Measurements from ENCODE around the gene PARVA. TPM values are rescaled to one million over a fixed set of nuclear protein-coding genes. Genes with fewer than 3 reads are reported as not detected.

PARVA gene
- total RNA-seq, 1 donor from 2014 or later: 75.4 TPM

DNA sequence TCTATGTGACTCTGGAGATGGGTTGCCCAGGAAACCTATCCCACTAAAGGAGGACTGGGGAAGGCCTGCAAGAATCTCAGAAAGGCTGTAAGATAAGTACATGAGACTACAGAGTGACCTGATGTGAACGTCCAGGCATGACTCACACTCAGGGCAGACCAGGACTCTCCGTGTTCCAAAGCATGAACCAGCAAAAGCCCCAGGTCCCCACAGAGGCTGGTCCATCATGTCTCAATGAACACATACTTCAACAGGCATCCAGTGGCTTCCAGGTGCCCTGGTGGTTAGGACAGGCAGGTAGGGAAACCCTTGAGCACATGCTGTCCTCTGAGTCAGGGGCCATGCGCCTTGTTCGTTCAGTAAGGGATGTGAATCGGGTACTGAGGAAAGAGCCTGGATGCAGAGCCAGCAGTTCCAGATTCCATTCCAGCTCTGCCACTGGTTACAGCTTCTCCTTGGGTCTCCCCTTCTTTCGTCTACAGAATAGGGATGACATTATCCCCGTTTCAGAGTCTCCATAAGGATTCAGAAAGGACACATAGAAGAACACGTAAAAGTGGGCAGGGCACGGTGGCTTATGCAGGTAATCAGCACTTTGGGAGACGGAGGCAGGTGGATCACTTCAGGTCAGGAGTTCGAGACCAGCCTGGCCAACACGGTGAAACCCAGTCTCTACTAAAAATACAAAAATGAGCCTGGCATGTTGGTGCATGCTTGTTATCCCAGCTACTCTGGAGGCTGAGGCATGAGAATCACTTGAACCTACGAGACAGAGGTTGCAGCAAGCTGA is 167.8 kb downstream of the PARVA start:
- TF ChIP-seq, protein P1, sequence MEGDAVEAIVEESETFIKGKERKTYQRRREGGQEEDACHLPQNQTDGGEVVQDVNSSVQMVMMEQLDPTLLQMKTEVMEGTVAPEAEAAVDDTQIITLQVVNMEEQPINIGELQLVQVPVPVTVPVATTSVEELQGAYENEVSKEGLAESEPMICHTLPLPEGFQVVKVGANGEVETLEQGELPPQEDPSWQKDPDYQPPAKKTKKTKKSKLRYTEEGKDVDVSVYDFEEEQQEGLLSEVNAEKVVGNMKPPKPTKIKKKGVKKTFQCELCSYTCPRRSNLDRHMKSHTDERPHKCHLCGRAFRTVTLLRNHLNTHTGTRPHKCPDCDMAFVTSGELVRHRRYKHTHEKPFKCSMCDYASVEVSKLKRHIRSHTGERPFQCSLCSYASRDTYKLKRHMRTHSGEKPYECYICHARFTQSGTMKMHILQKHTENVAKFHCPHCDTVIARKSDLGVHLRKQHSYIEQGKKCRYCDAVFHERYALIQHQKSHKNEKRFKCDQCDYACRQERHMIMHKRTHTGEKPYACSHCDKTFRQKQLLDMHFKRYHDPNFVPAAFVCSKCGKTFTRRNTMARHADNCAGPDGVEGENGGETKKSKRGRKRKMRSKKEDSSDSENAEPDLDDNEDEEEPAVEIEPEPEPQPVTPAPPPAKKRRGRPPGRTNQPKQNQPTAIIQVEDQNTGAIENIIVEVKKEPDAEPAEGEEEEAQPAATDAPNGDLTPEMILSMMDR (IDR thresholded peaks at IDR 0.05; ENCODE audit: borderline replicate concordance): no peak

DNA sequence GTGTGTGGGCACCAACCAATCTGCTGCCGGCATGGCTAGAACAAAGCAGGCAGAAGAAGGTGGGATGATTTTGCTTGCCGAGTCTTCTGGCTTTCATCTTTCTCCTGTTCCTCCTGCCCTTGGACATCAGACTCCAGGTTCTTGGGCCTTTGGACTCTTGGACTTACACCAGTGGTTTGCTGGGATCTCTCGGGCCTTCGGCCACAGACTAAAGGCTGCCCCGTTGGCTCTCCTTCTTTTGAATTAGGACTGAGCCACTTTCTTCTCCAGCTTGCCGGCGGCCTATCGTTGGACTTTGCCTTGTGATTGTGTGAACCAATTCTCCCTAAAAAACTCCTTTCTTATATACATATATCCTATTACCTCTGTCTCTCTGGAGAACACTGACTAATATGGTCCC is 168.8 kb downstream of the PARVA start:
- Histone ChIP-seq H3K4me1 (peaks cover 31% of the 10 kb centered on the region), H3K27ac (replicated peaks) (no peak overlapping the region), H3K4me3 (no peak overlapping the region), H3K9me3 (replicated peaks) (no peaks in the 10 kb centered on the region), H3K36me3 (no peaks in the 10 kb centered on the region), H3K27me3 (ENCODE audit: low read depth) (no peaks in the 10 kb centered on the region)
- no peak for DNase-seq
- TF ChIP-seq, protein P1 (IDR thresholded peaks at IDR 0.05; ENCODE audit: borderline replicate concordance): no peak
- intact Hi-C loops (cut with micrococcal nuclease): no loop called here

More for the DNA sequence above, 167.8 kb downstream of the PARVA start:
- Histone ChIP-seq H3K9me3 (replicated peaks) (no peaks in the 10 kb centered on the region), H3K4me1 (peaks cover 41% of the 10 kb centered on the region), H3K27ac (replicated peaks) (no peak overlapping the region), H3K4me3 (no peak overlapping the region), H3K27me3 (ENCODE audit: low read depth) (no peaks in the 10 kb centered on the region), H3K36me3 (no peaks in the 10 kb centered on the region)
- intact Hi-C loops (cut with micrococcal nuclease): no loop called here
- no peak for DNase-seq

DNA sequence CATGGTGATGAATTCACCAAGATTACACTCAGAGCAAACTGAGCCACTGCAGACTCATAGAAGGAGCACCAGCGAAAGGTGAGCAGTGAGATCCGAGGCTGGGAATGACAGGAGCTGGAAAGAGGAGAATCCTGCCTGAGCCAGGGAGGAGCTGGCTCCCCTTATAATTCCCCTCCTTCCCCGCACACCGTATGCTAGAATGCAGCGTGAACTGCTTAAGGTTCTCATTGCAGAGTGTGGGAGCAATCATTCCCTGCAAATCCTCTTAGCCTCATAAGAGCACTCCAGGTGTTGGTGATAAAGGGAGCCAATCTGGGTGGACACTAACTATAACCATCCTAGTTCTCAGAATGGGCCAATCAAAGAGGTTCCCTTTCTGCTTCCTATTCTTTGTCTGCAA is 169.3 kb downstream of the PARVA start:
- intact Hi-C loops (cut with micrococcal nuclease): no loop called here
- H3K4me1 ChIP-seq: peaks cover 26% of the 10 kb centered on the region
- no peak overlapping the region for H3K27ac ChIP-seq (replicated peaks)
- no peaks in the 10 kb centered on the region for H3K27me3 ChIP-seq (ENCODE audit: low read depth)
- no peaks in the 10 kb centered on the region for H3K36me3 ChIP-seq
- no peaks in the 10 kb centered on the region for H3K9me3 ChIP-seq (replicated peaks)
- no peak overlapping the region for H3K4me3 ChIP-seq
- TF ChIP-seq, protein P1 (IDR thresholded peaks at IDR 0.05; ENCODE audit: borderline replicate concordance): no peak
- no peak for DNase-seq

GRCh38 chr11:12547953-12548650 is 170.7 kb downstream of the PARVA start:
- Histone ChIP-seq H3K27ac (replicated peaks) (peak overlapping the region; percentile 28), H3K4me1 (peaks cover 26% of the 10 kb centered on the region), H3K27me3 (ENCODE audit: low read depth) (no peaks in the 10 kb centered on the region), H3K4me3 (no peak overlapping the region), H3K36me3 (no peaks in the 10 kb centered on the region), H3K9me3 (replicated peaks) (no peaks in the 10 kb centered on the region)
- TF ChIP-seq, protein P1 (IDR thresholded peaks at IDR 0.05; ENCODE audit: borderline replicate concordance): peak; percentile 23
- intact Hi-C loops (cut with micrococcal nuclease): no loop called here
- DNase-seq: peak; percentile 29

- intact Hi-C loops (cut with micrococcal nuclease): no loop called here
- Histone ChIP-seq H3K9me3 (replicated peaks) (peaks cover 6% of the 10 kb centered on the region), H3K27me3 (ENCODE audit: low read depth) (no peaks in the 10 kb centered on the region), H3K4me3 (no peak overlapping the region), H3K36me3 (no peaks in the 10 kb centered on the region), H3K4me1 (peaks cover 39% of the 10 kb centered on the region), H3K27ac (replicated peaks) (no peak overlapping the region)
- TF ChIP-seq, protein P1 (IDR thresholded peaks at IDR 0.05; ENCODE audit: borderline replicate concordance): no peak
- no peak for DNase-seq
Observed at GRCh38 chr11:12552692-12553091, 175.3 kb downstream of the PARVA start.
